Left lung (tissue), 10 donors: ENCODE data around the gene CSRNP3. TPM values are rescaled to one million over a fixed set of nuclear protein-coding genes. Genes with fewer than 3 reads are reported as not detected.

Experiments
- ATAC-seq: fragments of 200-7000 bp; cut with Tn5 transposase; one replicate; pipeline ENCODE4 v1.9.1; 2020; ENCODE audit warnings: moderate library complexity
- DNase-seq, 4 donors: peaks; one replicate each; pipeline ENCODE4 v3.0.0-alpha.2; 2013 to 2020
- H3K27ac ChIP-seq, 2 donors: fragments of 200-600 bp; sonication (generic) in 1 of 2; one replicate each; pipeline versions ENCODE4 v1.5.0 to v1.8.0; 2020 to 2021
- H3K27me3 ChIP-seq, 2 donors: fragments of 200-600 bp; sonication (generic) in 1 of 2; one replicate each; pipeline versions ENCODE4 v1.5.0 to v1.8.0; 2020 to 2021
- H3K36me3 ChIP-seq, 2 donors: fragments of 200-600 bp; sonication (generic) in 1 of 2; one replicate each; pipeline versions ENCODE4 v1.5.0 to v1.8.0; 2020 to 2021
- H3K4me1 ChIP-seq, 2 donors: fragments of 200-600 bp; one replicate each; pipeline ENCODE4 v1.8.0; 2021
- H3K4me3 ChIP-seq, 2 donors: fragments of 200-600 bp; sonication (generic) in 1 of 2; one replicate each; pipeline versions ENCODE4 v1.5.0 to v1.8.0; 2020 to 2021; ENCODE audit warnings: mild to moderate bottlenecking in 1 of 2
- H3K9me3 ChIP-seq, 2 donors: fragments of 200-600 bp; sonication (generic) in 1 of 2; one replicate each; pipeline versions ENCODE4 v1.5.0 to v1.8.0; 2020 to 2021
- CTCF ChIP-seq, 2 donors: fragments of 200-600 bp; sonication (generic) in 1 of 2; IDR thresholded peaks; one replicate each; pipeline versions ENCODE4 v1.5.0 to v1.8.0; 2021; ENCODE audit warnings: antibody characterized with exemption in 2 of 2
- intact Hi-C, 2 donors: fragments of 100-400 bp; cut with DNase I; formaldehyde crosslinking; loops; one replicate each; pipeline versions ENCODE4 v1.11.2 to v1.14.2; 2022
- polyA plus RNA-seq, 6 donors: library from polyadenylated mRNA; unstranded; fragments of 120-200 nt; gene quantifications; one replicate each; pipeline ENCODE4 v1.2.1, GENCODE V29; 2013; ENCODE audit not compliant: insufficient read length in 6 of 6
- total RNA-seq, 2 donors: library from RNA; stranded (reverse); fragmentation: NEBNext Ultra II Directional; extraction: Animal tissue kit (Norgen Biotek cat#: 25700); gene quantifications; one replicate each; pipeline ENCODE4 v1.2.1, GENCODE V29; 2021
- donor health status: DM: no; HTN: yes; CAD: no.
- donor health status: DM: no; HTN: no; CAD: no.

CSRNP3 gene
- total and polyA plus RNA-seq, 8 donors, result 1.5 to 11.4 (median 8.3) TPM

GRCh38 chr2:165544897-165545296, 75.4 kb downstream of the CSRNP3 start:
- intact Hi-C loops, result no loop called here
- H3K4me3 ChIP-seq, result no peak overlapping the region
- no peaks in the 10 kb centered on the region for H3K36me3 ChIP-seq
- no peak overlapping the region for H3K27ac ChIP-seq
- TF ChIP-seq CTCF (IDR thresholded peaks at IDR 0.05), result no peak
- H3K9me3 ChIP-seq, result no peaks in the 10 kb centered on the region
- ATAC-seq, result no peak
- no peaks in the 10 kb centered on the region for H3K4me1 ChIP-seq
- DNase-seq, result no peak
- no peaks in the 10 kb centered on the region for H3K27me3 ChIP-seq

- Histone ChIP-seq H3K4me3 (no peak overlapping the region), H3K27me3 (no peaks in the 10 kb centered on the region), H3K27ac (no peak overlapping the region), H3K9me3 (no peaks in the 10 kb centered on the region), H3K36me3 (no peaks in the 10 kb centered on the region), H3K4me1 (no peaks in the 10 kb centered on the region)
- no peak for ATAC-seq
- intact Hi-C loops, result no loop called here
- DNase-seq, result no peak
- TF ChIP-seq CTCF (IDR thresholded peaks at IDR 0.05), result no peak
Observed at GRCh38 chr2:165547900-165548299, 78.4 kb downstream of the CSRNP3 start.

- intact Hi-C loops, result no loop called here
Observed at GRCh38 chr2:165549619-165550018, 80.1 kb downstream of the CSRNP3 start.

DNA sequence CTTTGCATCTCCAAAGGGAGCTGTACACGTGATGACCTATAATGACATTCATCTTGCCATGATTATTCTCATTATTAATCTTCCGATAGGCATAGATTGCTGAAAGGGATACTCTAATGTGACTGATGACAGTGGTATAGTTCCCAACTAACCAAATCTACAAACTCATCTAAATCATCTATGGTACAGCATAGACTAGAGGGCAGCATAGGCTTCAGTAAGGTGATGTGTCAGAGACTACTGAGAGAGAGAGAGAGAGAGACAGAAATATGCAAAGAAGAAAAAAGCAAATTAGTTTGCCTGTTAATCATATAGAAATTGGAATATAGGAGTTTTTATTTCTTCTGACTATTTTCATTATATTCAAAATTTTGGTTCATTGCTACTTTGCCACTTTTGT, 89.3 kb downstream of the CSRNP3 start:
- no peak for TF ChIP-seq CTCF (IDR thresholded peaks at IDR 0.05)
- no peaks in the 10 kb centered on the region for H3K27me3 ChIP-seq
- H3K9me3 ChIP-seq, result no peaks in the 10 kb centered on the region
- intact Hi-C loops, result no loop called here
- H3K36me3 ChIP-seq, result no peaks in the 10 kb centered on the region
- H3K27ac ChIP-seq, result no peak overlapping the region
- DNase-seq (no peak), ATAC-seq (no peak)
- no peaks in the 10 kb centered on the region for H3K4me1 ChIP-seq
- no peak overlapping the region for H3K4me3 ChIP-seq

More at GRCh38 chr2:165549619-165550018, 80.1 kb downstream of the CSRNP3 start:
- TF ChIP-seq CTCF (IDR thresholded peaks at IDR 0.05), result no peak
- H3K36me3 ChIP-seq, result no peaks in the 10 kb centered on the region
- H3K9me3 ChIP-seq, result no peaks in the 10 kb centered on the region
- ATAC-seq (no peak), DNase-seq (no peak)
- H3K4me1 ChIP-seq, result no peaks in the 10 kb centered on the region
- H3K27ac ChIP-seq, result no peak overlapping the region
- H3K27me3 ChIP-seq, result no peaks in the 10 kb centered on the region
- H3K4me3 ChIP-seq, result no peak overlapping the region

DNA sequence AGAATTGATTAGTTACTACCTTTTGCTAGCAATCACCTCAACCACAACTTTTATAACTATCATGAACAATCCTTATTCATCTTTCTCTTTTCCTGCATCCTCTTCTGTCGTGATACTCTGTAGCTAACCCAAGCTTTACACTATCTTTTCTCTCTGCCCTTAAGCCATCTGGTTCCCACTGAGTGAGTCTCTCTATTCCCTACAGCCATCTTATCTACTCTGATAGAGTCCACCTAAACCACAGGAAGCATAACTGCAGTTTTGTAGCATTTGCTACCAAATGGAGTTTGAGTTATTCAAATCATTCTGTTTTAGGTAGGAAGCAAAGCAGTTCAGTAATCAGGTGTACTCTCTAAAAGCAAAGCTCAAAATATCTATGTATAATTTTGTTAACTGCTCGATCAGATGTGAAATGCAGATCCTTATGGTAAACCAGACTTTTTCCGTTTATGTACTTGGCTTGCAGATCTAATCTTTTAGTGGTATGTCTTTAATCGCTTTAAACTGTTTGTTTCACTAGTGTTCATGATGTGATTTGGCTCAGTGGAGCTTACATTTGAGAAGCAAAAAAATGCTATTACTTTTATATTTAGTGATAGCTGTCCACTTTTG, 91.0 kb downstream of the CSRNP3 start:
- intact Hi-C loops, result no loop called here

More for the DNA sequence above, 91.0 kb downstream of the CSRNP3 start:
- no peak overlapping the region for H3K27ac ChIP-seq
- H3K4me3 ChIP-seq, result no peak overlapping the region
- TF ChIP-seq CTCF (IDR thresholded peaks at IDR 0.05), result no peak
- H3K36me3 ChIP-seq, result no peaks in the 10 kb centered on the region
- no peaks in the 10 kb centered on the region for H3K27me3 ChIP-seq
- H3K9me3 ChIP-seq, result no peaks in the 10 kb centered on the region
- DNase-seq, result no peak
- no peaks in the 10 kb centered on the region for H3K4me1 ChIP-seq
- ATAC-seq, result no peak
